WTC11 (cell line): ENCODE data around the gene CAVIN1.

Experiments used
- ATF3 ChIP-seq: sonication (generic); formaldehyde crosslinking; conservative IDR thresholded peaks from 2 replicates; pipeline ENCODE4 v1.8.1; 2022; ENCODE audit warnings: mild to moderate bottlenecking, missing genetic modification reagents
- ATF6 ChIP-seq: sonication (generic); formaldehyde crosslinking; IDR thresholded peaks from 2 replicates; pipeline ENCODE4 v1.8.1; 2023; ENCODE audit warnings: mild to moderate bottlenecking, missing genetic modification reagents
- CTCF ChIP-seq: fragments of 200-600 bp; IDR thresholded peaks from 2 replicates; pipeline ENCODE4 v1.8.0; 2022; ENCODE audit warnings: antibody characterized with exemption
- HMGA2 ChIP-seq: fragments of 250-450 bp; sonication (Bioruptor Pico); IDR thresholded peaks from 2 replicates; pipeline ENCODE4 v1.4.0; 2021; ENCODE audit warnings: mild to moderate bottlenecking, moderate library complexity
- HMGXB4 ChIP-seq: sonication (generic); formaldehyde crosslinking; IDR thresholded peaks from 2 replicates; pipeline ENCODE4 v1.8.1; 2023; ENCODE audit warnings: mild to moderate bottlenecking, moderate library complexity, missing genetic modification reagents
- IRF1 ChIP-seq: sonication (generic); formaldehyde crosslinking; IDR thresholded peaks from 2 replicates; pipeline ENCODE4 v1.8.0; 2023; ENCODE audit warnings: missing genetic modification reagents
- MLX ChIP-seq: sonication (generic); formaldehyde crosslinking; IDR thresholded peaks from 2 replicates; pipeline ENCODE4 v1.8.1; 2023; ENCODE audit warnings: mild to moderate bottlenecking, missing genetic modification reagents, moderate library complexity
- NFYB ChIP-seq: sonication (generic); formaldehyde crosslinking; conservative IDR thresholded peaks from 2 replicates; pipeline ENCODE4 v1.8.0; 2022; ENCODE audit warnings: low read depth, missing genetic modification reagents
- PRDM15 ChIP-seq: sonication (generic); formaldehyde crosslinking; IDR thresholded peaks from 2 replicates; pipeline ENCODE4 v1.8.0; 2022; ENCODE audit warnings: missing genetic modification reagents
- SMAD3 ChIP-seq: sonication (generic); formaldehyde crosslinking; IDR thresholded peaks from 2 replicates; pipeline ENCODE4 v1.8.0; 2022; ENCODE audit warnings: missing genetic modification reagents, mild to moderate bottlenecking, borderline replicate concordance
- ZNF219 ChIP-seq: sonication (generic); formaldehyde crosslinking; IDR thresholded peaks from 2 replicates; pipeline ENCODE4 v1.8.0; 2023; ENCODE audit warnings: missing genetic modification reagents, mild to moderate bottlenecking, borderline replicate concordance
- ZNF232 ChIP-seq: sonication (generic); formaldehyde crosslinking; IDR thresholded peaks from 2 replicates; pipeline ENCODE4 v1.8.0; 2022; ENCODE audit warnings: mild to moderate bottlenecking, missing genetic modification reagents
- ZNF512 ChIP-seq: sonication (generic); formaldehyde crosslinking; IDR thresholded peaks from 2 replicates; pipeline ENCODE4 v1.8.1; 2022; ENCODE audit warnings: missing genetic modification reagents, borderline replicate concordance

GRCh38 chr17:42413464-42414040 lies 9.5 kb downstream of the CAVIN1 start:
- TF ChIP-seq CTCF (no peak), HMGA2 (CRISPR knock-in tag) (no peak), SMAD3 (CRISPR knock-in tag) (no peak), NFYB (no peak), ATF3 (CRISPR knock-in tag) (no peak), IRF1 (CRISPR knock-in tag) (no peak), ZNF232 (CRISPR knock-in tag) (no peak), ATF6 (CRISPR knock-in tag) (no peak), MLX (CRISPR knock-in tag) (no peak), HMGXB4 (CRISPR knock-in tag) (no peak), ZNF512 (CRISPR knock-in tag) (no peak), PRDM15 (CRISPR knock-in tag) (no peak), ZNF219 (CRISPR knock-in tag) (no peak)
